Right kidney (tissue), 9 donors: ENCODE measurements around the gene DDX6.
"Not testable (repeated sequence)": the region's sequence is repeated elsewhere in the genome, so short reads cannot be mapped to it uniquely, and the experiment has no call there.

Experiments used
- DNase-seq: peaks from one replicate; pipeline ENCODE4 v3.0.0-alpha.2; 2016
- long read RNA-seq, 8 donors: transcript quantifications; one replicate each; lab custom pipeline, GENCODE V29; 2026

The DDX6 gene
- long read RNA-seq, donor 1, full-length matches to known transcripts: 12 of 28 reads
- long read RNA-seq, donor 1, partial matches to known transcripts: 16 of 28 reads
- long read RNA-seq, donor 1, other reads (novel, unspliced or antisense): 0 of 28 reads
- long read RNA-seq, donor 2, full-length matches to known transcripts: 11 of 16 reads
- long read RNA-seq, donor 2, partial matches to known transcripts: 5 of 16 reads
- long read RNA-seq, donor 2, other reads (novel, unspliced or antisense): 0 of 16 reads
- long read RNA-seq, donor 3, full-length matches to known transcripts: 11 of 11 reads
- long read RNA-seq, donor 3, partial matches to known transcripts: 0 of 11 reads
- long read RNA-seq, donor 3, other reads (novel, unspliced or antisense): 0 of 11 reads
- long read RNA-seq, donor 4, full-length matches to known transcripts: 22 of 52 reads
- long read RNA-seq, donor 4, partial matches to known transcripts: 24 of 52 reads
- long read RNA-seq, donor 4, other reads (novel, unspliced or antisense): 6 of 52 reads
- long read RNA-seq, donor 5, full-length matches to known transcripts: 17 of 22 reads
- long read RNA-seq, donor 5, partial matches to known transcripts: 5 of 22 reads
- long read RNA-seq, donor 5, other reads (novel, unspliced or antisense): 0 of 22 reads
- long read RNA-seq, donor 6, transcript DDX6-205 (2 exons, 738 nt): major isoform, 11 of 21 reads
- long read RNA-seq, donor 6, partial matches to known transcripts: 10 of 21 reads
- long read RNA-seq, donor 6, other reads (novel, unspliced or antisense): 0 of 21 reads
- long read RNA-seq, donor 7, full-length matches to known transcripts: 23 of 282 reads
- long read RNA-seq, donor 7, partial matches to known transcripts: 251 of 282 reads
- long read RNA-seq, donor 7, other reads (novel, unspliced or antisense): 8 of 282 reads
- long read RNA-seq, donor 8, full-length matches to known transcripts: 15 of 32 reads
- long read RNA-seq, donor 8, partial matches to known transcripts: 17 of 32 reads
- long read RNA-seq, donor 8, other reads (novel, unspliced or antisense): 0 of 32 reads

DNA sequence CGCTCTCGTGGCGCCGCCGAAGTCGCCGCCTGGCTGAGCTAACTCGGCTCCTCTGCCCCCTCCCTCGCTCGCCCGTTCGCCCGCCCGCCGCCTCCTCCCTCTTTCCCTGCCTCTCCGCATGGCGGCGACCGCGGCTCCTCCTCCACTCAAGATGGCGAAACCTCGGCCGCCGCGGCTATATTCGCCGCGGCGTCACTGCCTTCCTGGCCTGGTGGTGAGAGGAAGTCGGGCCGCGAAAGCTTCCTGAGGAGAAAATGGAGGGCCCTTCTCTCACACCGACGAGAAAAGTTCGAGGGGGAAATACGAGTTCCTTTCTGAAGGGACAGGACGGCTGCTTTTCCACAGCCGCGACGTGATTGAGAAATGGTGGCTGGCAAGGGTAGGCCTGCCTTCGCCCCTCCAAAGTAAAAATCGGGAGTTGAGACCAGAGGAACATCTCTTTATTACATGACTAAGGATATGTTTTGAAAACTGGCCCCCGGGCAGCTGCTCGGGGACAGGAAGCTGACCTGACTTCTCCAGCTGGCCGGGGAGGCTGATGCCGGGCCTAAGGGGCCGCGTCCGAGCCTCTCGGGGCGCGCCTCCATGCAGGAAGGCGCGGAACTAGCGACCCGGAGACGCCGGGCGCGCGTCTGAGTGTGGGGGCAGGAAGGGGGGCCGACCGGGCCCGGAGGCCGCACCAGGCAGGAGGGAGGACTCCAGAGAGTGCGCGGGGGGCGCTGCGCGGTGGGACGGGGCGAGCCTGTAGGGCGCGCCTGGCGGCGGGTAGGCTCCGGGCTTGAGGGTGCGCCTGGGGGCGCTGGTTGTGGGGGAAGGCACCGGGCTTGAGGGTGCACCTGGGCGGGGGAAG is at the start of gene DDX6:
DDX6 (minus strand) TSS at position 54 of the 850 bp plus-strand sequence. CDS start 4,913 bp downstream, outside the sequence.
- peak; percentile 97 for DNase-seq

DNA sequence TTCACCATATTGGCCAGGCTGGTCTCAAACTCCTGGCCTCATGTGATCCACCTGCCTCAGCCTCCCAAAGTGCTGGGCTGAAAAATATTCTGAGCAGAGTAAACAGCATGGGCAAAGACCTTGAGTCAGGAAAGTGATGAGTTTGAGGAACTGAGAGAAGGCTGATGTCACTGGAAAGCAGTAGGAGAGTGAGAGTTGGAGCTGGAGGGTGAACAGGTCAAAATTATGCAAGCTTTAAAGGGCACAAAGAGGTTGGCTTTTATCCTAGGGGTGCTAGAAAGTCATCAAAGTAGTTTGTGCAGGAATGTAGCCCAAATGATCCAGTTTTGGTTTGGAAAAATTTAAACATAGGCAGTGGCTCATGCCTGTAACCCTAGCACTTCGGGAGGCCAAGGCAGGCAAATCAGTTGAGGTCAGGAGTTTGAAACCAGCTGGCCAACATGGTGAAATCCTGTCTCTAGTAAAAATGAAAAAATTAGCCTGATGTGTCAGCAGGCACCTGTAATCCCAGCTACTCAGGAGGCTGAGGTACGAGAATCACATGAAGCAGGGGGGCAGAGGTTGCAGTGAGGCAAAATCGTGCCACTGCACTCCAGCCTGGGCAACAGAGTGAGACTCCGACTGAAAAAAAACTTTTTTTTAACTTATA is 48.1 kb upstream of the DDX6 start:
- DNase-seq: no peak

DNA sequence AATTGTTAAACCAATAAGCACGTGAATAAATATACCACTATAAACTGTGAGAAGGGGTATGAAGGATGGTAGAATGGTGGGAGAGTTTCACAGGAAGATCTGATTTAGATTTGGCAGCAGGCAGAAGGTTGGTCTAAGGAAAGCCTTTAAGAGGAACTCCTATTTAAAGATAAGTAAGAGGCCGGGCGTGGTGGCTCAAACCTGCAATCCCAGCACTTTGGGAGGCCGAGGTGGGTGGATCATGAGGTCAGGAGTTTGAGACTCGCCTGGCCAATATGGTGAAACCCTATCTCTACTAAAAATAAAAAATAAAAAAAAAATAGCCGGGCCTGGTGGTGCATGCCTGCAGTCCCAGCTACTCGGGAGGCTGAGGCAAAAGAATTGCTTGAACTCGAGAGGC is 46.9 kb upstream of the DDX6 start:
- no peak for DNase-seq

GRCh38 chr11:118834427-118835028 is 43.6 kb upstream of the DDX6 start:
- no peak for DNase-seq

- DNase-seq: no peak
Measured at GRCh38 chr11:118827118-118827517, 36.2 kb upstream of the DDX6 start.

GRCh38 chr11:118822936-118823510 is 32.1 kb upstream of the DDX6 start:
- DNase-seq: not testable (repeated sequence)

- peak; percentile 8 for DNase-seq
Measured at GRCh38 chr11:118820412-118821357, 29.7 kb upstream of the DDX6 start.

GRCh38 chr11:118820025-118820379 is 29.0 kb upstream of the DDX6 start:
- not testable (repeated sequence) for DNase-seq

- no peak for DNase-seq
Measured at GRCh38 chr11:118819334-118820024, 28.5 kb upstream of the DDX6 start.

- no peak for DNase-seq
Measured at GRCh38 chr11:118818130-118818529, 27.2 kb upstream of the DDX6 start.

- no peak for DNase-seq
Measured at GRCh38 chr11:118813551-118813950, 22.6 kb upstream of the DDX6 start.

- no peak for DNase-seq
Measured at GRCh38 chr11:118812485-118812884, 21.5 kb upstream of the DDX6 start.

DNA sequence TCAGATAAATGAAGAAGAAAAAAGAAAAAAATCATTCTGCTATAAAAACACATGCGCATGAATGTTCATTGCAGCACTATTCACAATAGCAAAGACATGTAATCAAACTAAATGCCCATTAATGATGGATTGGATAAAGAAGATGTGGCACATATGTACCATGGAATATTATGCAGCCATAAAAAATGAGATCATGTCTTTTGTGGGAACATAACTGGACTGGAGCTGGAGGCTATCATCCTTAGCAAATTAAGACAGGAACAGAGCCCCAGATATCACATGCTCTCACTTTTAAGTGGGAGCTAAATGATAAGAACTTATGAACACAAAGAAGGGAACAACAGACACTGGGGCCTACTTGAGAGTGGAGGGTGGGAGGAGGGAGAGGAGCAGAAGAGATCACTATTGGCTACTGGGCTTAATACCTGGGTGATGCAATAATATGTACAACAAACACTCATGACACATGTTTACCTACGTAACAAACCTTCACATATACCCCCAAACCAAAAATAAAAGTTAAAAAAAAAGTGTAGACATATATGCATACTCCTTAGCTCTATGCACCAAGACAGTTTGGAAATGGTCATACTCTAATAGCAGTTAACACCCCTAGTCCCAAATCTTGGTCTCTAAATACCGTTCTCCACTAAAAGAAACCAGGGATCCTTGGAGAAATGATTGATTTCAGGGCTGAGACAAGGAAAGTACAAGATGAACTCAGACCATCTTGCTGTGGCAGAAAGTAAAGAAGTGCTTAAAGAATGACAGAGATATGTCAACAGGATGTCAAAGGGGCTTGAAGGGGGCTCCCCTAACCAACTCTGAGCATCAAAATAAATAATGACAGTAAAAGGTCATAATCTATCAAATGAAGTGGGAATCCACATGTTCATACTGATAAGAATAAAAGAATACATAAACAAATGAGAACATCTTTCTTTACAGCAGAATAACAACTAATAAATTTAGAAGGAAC is 17.1 kb upstream of the DDX6 start:
- no peak for DNase-seq

- DNase-seq: no peak
Measured at GRCh38 chr11:118806400-118806799, 15.4 kb upstream of the DDX6 start.

DNA sequence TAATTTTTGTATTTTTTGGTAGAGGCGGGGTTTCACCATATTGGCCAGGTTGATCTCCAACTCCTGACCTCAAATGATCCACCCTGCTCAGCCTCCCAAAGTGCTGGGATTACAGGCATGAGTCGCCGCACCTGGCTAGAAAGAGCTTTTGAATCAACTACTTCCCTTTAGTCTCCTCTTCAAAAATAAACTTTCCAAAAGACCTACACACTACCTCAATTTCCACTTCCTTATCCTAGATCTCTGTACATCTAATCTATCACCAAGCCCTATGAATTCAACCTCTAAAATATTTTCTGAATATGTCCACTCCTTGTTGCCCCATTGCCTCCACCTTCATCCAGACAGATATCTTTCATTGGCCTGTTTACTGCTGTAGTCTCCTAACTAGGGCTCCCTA is 13.1 kb upstream of the DDX6 start:
- no peak for DNase-seq

DNA sequence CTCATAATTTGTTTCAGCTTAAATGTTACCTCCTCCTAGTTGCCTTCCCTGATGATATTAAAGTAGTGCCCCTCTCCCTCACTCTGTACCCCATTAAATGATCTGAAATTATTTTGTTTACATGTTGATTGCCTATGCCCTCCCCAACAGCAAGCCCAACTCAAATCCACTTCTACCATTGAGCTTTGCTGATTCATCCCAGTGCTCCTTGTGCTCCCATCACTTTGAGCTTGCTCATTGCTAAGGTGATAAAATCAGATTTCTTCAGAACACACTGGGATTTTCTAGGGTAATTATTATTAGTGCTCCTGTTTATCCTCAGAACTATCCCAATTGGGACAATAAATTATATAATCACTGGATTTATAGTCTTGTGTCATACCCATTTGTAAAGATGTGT is 8.4 kb upstream of the DDX6 start:
- DNase-seq: no peak

DNA sequence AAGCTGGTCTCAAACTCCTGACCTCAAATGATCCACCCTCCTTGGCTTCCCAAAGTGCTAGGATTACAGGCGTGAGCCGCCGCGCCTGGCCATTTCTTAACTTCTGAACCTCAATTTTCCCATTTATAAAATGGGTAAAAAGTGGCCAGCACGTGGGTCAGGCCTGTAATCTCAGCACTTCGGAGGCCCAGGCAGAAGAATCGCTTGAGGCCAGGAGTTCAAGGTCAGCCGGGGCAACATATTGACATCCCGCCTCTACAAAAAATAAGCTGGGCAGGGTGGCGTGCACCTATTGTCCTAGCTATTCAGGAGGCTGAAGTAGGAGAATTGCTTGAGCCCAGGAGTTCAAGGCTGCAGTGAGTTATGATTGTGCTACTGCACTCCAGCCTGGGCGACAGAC is 6.5 kb upstream of the DDX6 start:
- DNase-seq: no peak
